ENCODE measurements around the gene IL1RL1.

IL1RL1 gene

DNA sequence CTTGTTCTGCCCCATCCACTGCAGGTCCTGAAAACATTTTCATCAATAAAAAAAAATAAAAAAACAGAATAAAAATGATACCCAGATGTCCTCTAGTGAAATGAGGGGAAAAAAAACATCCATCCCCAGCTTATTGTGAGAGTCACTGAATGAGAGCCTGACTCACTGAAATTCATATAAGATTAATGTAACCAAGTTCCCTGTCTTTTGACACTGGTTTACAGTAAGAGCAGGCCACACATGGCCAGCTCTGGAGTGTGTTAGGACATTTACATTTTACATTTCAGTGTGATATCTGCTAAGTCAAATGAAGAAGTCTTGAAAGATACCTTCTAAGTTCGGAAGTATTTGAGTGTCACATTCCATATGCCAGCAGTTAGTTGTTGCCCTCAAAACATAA is 23.1 kb downstream of the IL1RL1 start:
- no peak overlapping the region for H3K4me3 ChIP-seq (ENCODE audit: low read length, poor library complexity, severe bottlenecking)
- H3K9ac ChIP-seq (ENCODE audit: low read depth, low read length, poor library complexity, severe bottlenecking) = no peak overlapping the region
- H3K27me3 ChIP-seq (ENCODE audit: insufficient read depth, low read length, poor library complexity, severe bottlenecking) = no peaks in the 10 kb centered on the region
- H3K4me1 ChIP-seq (ENCODE audit: insufficient read depth, low read length, poor library complexity, severe bottlenecking) = peaks cover 32% of the 10 kb centered on the region
- no peak overlapping the region for H2AFZ ChIP-seq (ENCODE audit: low read length)
- H3K9me3 ChIP-seq (ENCODE audit: insufficient read depth, low read depth, low read length) = 0 out of 2 replicates have a peak, but pooled peaks cover 4% of the 10 kb centered on the region
- peak overlapping the region; percentile 27 for H3K4me2 ChIP-seq (ENCODE audit: low read depth, low read length, poor library complexity, severe bottlenecking)
- peaks cover 2% of the 10 kb centered on the region; the same call in 1 of the 2 replicates for H3F3A ChIP-seq (ENCODE audit: low read depth)
- H3K9me2 ChIP-seq (replicated peaks; ENCODE audit: low read depth, low read length) = no peaks in the 10 kb centered on the region
- H3K36me3 ChIP-seq (ENCODE audit: insufficient read depth, low read length) = no peaks in the 10 kb centered on the region
- no peak for TF ChIP-seq EZH2phosphoT487 (IDR thresholded peaks at IDR 0.05; ENCODE audit: borderline replicate concordance)
- TF ChIP-seq, protein P1, sequence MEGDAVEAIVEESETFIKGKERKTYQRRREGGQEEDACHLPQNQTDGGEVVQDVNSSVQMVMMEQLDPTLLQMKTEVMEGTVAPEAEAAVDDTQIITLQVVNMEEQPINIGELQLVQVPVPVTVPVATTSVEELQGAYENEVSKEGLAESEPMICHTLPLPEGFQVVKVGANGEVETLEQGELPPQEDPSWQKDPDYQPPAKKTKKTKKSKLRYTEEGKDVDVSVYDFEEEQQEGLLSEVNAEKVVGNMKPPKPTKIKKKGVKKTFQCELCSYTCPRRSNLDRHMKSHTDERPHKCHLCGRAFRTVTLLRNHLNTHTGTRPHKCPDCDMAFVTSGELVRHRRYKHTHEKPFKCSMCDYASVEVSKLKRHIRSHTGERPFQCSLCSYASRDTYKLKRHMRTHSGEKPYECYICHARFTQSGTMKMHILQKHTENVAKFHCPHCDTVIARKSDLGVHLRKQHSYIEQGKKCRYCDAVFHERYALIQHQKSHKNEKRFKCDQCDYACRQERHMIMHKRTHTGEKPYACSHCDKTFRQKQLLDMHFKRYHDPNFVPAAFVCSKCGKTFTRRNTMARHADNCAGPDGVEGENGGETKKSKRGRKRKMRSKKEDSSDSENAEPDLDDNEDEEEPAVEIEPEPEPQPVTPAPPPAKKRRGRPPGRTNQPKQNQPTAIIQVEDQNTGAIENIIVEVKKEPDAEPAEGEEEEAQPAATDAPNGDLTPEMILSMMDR (conservative IDR thresholded peaks at IDR 0.05; ENCODE audit: low read length) = no peak
- no peaks in the 10 kb centered on the region for H4K20me1 ChIP-seq (ENCODE audit: insufficient read depth, low read length, poor library complexity, severe bottlenecking)
- no peaks in the 10 kb centered on the region for H3K79me2 ChIP-seq (ENCODE audit: insufficient read depth, low read length)

DNA sequence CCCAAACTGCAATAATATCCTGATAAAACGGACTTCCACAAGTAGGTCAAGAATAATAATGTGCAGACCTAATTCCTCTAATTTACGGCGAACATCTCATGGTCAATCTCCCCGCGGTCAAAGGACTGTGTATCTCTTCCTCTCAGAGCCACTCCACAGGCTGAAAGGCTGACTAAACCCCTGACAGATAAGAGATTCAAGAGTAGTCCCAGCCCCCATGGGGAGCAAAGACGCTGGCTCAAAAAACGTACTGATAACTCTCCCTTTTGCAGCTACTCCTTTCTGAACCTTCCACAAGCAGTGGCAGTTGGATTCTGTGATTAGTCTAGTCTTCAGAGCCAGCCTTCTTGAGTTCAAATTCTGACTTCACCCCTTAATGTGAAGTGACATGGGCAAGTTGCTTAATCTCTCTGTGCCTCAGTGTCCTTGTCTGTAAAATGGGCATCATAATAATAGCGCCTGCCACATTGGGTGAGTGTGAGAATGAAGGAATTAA is 24.6 kb downstream of the IL1RL1 start:
- no peak overlapping the region for H2AFZ ChIP-seq (ENCODE audit: low read length)
- no peaks in the 10 kb centered on the region for H3K36me3 ChIP-seq (ENCODE audit: insufficient read depth, low read length)
- no peak overlapping the region for H3K4me3 ChIP-seq (ENCODE audit: low read length, poor library complexity, severe bottlenecking)
- no peaks in the 10 kb centered on the region for H4K20me1 ChIP-seq (ENCODE audit: insufficient read depth, low read length, poor library complexity, severe bottlenecking)
- H3K9ac ChIP-seq (ENCODE audit: low read depth, low read length, poor library complexity, severe bottlenecking) = no peak overlapping the region
- TF ChIP-seq EZH2phosphoT487 (IDR thresholded peaks at IDR 0.05; ENCODE audit: borderline replicate concordance) = no peak
- peak overlapping the region; percentile 27 for H3K4me2 ChIP-seq (ENCODE audit: low read depth, low read length, poor library complexity, severe bottlenecking)
- no peaks in the 10 kb centered on the region for H3K79me2 ChIP-seq (ENCODE audit: insufficient read depth, low read length)
- no peaks in the 10 kb centered on the region for H3K9me3 ChIP-seq (ENCODE audit: insufficient read depth, low read depth, low read length)
- peaks cover 2% of the 10 kb centered on the region; the same call in 1 of the 2 replicates for H3F3A ChIP-seq (ENCODE audit: low read depth)
- no peaks in the 10 kb centered on the region for H3K9me2 ChIP-seq (replicated peaks; ENCODE audit: low read depth, low read length)
- H3K4me1 ChIP-seq (ENCODE audit: insufficient read depth, low read length, poor library complexity, severe bottlenecking) = peaks cover 32% of the 10 kb centered on the region
- H3K27me3 ChIP-seq (ENCODE audit: insufficient read depth, low read length, poor library complexity, severe bottlenecking) = no peaks in the 10 kb centered on the region

DNA sequence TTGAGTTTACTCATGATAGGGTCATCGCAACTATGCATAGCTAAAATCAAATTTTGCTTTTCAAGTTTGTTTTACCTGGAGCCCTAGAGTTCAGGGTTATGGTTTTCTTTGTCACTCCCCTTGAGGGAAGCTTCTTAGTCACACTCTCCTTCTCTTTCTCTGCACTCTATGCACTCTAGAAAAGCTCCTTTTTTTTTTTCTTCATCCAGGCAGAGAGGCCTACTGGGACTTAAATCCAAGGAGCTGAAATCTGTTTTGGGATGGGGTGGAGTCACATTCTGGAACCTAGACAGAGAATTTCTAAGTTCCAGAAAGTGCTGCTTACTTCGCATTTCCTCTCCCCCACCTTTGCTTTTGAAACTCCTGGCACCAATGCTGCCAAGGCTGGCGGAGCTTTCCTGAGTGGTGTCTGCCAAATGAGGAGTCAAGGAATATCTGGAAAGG is 25.2 kb downstream of the IL1RL1 start:
- no peaks in the 10 kb centered on the region for H3K9me3 ChIP-seq (ENCODE audit: insufficient read depth, low read depth, low read length)
- H3K4me2 ChIP-seq (ENCODE audit: low read depth, low read length, poor library complexity, severe bottlenecking) = no peak overlapping the region
- H4K20me1 ChIP-seq (ENCODE audit: insufficient read depth, low read length, poor library complexity, severe bottlenecking) = no peaks in the 10 kb centered on the region
- no peaks in the 10 kb centered on the region for H3K79me2 ChIP-seq (ENCODE audit: insufficient read depth, low read length)
- no peak overlapping the region for H3K9ac ChIP-seq (ENCODE audit: low read depth, low read length, poor library complexity, severe bottlenecking)
- no peak overlapping the region for H3K4me3 ChIP-seq (ENCODE audit: low read length, poor library complexity, severe bottlenecking)
- H3K27me3 ChIP-seq (ENCODE audit: insufficient read depth, low read length, poor library complexity, severe bottlenecking) = no peaks in the 10 kb centered on the region
- no peaks in the 10 kb centered on the region for H3K36me3 ChIP-seq (ENCODE audit: insufficient read depth, low read length)
- H3F3A ChIP-seq (ENCODE audit: low read depth) = peaks cover 2% of the 10 kb centered on the region; the same call in 1 of the 2 replicates
- peaks cover 32% of the 10 kb centered on the region for H3K4me1 ChIP-seq (ENCODE audit: insufficient read depth, low read length, poor library complexity, severe bottlenecking)
- no peaks in the 10 kb centered on the region for H3K9me2 ChIP-seq (replicated peaks; ENCODE audit: low read depth, low read length)
- 0 out of 2 replicates have a peak overlapping the region, but pooled peaks have one; percentile 11 for H2AFZ ChIP-seq (ENCODE audit: low read length)
- TF ChIP-seq, protein P1 (conservative IDR thresholded peaks at IDR 0.05; ENCODE audit: low read length) = no peak
- TF ChIP-seq EZH2phosphoT487 (IDR thresholded peaks at IDR 0.05; ENCODE audit: borderline replicate concordance) = no peak

DNA sequence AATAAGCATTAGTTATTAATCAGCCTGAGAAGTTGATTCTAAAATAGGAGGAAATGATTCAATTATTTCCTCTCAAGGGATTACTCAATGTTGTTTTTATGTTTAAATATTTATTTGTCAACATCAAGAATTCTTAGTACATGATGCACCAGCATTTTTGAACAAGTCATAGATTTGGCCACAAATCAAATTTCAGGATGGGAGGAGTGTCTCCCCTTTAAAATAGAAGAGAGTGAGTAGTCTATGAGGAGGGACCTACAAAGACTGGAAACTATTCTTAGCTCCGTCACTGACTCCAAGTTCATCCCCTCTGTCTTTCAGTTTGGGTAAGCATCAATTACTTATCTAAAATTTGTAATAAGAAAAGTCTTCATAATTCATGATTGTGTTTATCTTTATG is 25.6 kb downstream of the IL1RL1 start:
- no peaks in the 10 kb centered on the region for H3K36me3 ChIP-seq (ENCODE audit: insufficient read depth, low read length)
- H3K9me3 ChIP-seq (ENCODE audit: insufficient read depth, low read depth, low read length) = no peaks in the 10 kb centered on the region
- no peaks in the 10 kb centered on the region for H3K27me3 ChIP-seq (ENCODE audit: insufficient read depth, low read length, poor library complexity, severe bottlenecking)
- H3K79me2 ChIP-seq (ENCODE audit: insufficient read depth, low read length) = no peaks in the 10 kb centered on the region
- no peak overlapping the region for H3K4me3 ChIP-seq (ENCODE audit: low read length, poor library complexity, severe bottlenecking)
- peaks cover 2% of the 10 kb centered on the region; the same call in 1 of the 2 replicates for H3F3A ChIP-seq (ENCODE audit: low read depth)
- no peak overlapping the region for H3K9ac ChIP-seq (ENCODE audit: low read depth, low read length, poor library complexity, severe bottlenecking)
- no peaks in the 10 kb centered on the region for H3K9me2 ChIP-seq (replicated peaks; ENCODE audit: low read depth, low read length)
- no peak overlapping the region for H2AFZ ChIP-seq (ENCODE audit: low read length)
- H3K4me2 ChIP-seq (ENCODE audit: low read depth, low read length, poor library complexity, severe bottlenecking) = no peak overlapping the region
- H3K4me1 ChIP-seq (ENCODE audit: insufficient read depth, low read length, poor library complexity, severe bottlenecking) = peaks cover 32% of the 10 kb centered on the region
- H4K20me1 ChIP-seq (ENCODE audit: insufficient read depth, low read length, poor library complexity, severe bottlenecking) = no peaks in the 10 kb centered on the region
- TF ChIP-seq EZH2phosphoT487 (IDR thresholded peaks at IDR 0.05; ENCODE audit: borderline replicate concordance) = no peak

All from Loucy (cell line).